Activated CD8-positive, alpha-beta memory T cell treated with anti-CD3 and anti-CD28 coated beads for 24 hours (primary cell): ENCODE data around the gene IGF2BP2.

Source experiments
- DNase-seq: peaks from one replicate; pipeline ENCODE4 v3.0.0-alpha.2; 2020

IGF2BP2 gene

GRCh38 chr3:185730550-185730949 is 94.3 kb downstream of the IGF2BP2 start:
- no peak for DNase-seq

GRCh38 chr3:185729337-185730055 is 95.3 kb downstream of the IGF2BP2 start:
- no peak for DNase-seq

- DNase-seq = no peak
Measured at GRCh38 chr3:185728630-185729336, 96.1 kb downstream of the IGF2BP2 start.

GRCh38 chr3:185727873-185728272 is 97.0 kb downstream of the IGF2BP2 start:
- no peak for DNase-seq

GRCh38 chr3:185726254-185726967 is 98.4 kb downstream of the IGF2BP2 start:
- DNase-seq = no peak

- no peak for DNase-seq
Measured at GRCh38 chr3:185724761-185725160, 100.1 kb downstream of the IGF2BP2 start.

GRCh38 chr3:185724251-185724650 is 100.6 kb downstream of the IGF2BP2 start:
- DNase-seq = no peak

- DNase-seq = no peak
Measured at GRCh38 chr3:185722881-185723280, 102.0 kb downstream of the IGF2BP2 start.

GRCh38 chr3:185721970-185722369 is 102.9 kb downstream of the IGF2BP2 start:
- no peak for DNase-seq

- DNase-seq = no peak
Measured at GRCh38 chr3:185720326-185720725, 104.5 kb downstream of the IGF2BP2 start.

- DNase-seq = no peak
Measured at GRCh38 chr3:185718736-185719593, 105.9 kb downstream of the IGF2BP2 start.

- no peak for DNase-seq
Measured at GRCh38 chr3:185717627-185718402, 107.0 kb downstream of the IGF2BP2 start.

GRCh38 chr3:185717121-185717520 is 107.7 kb downstream of the IGF2BP2 start:
- no peak for DNase-seq

GRCh38 chr3:185716436-185717108 is 108.3 kb downstream of the IGF2BP2 start:
- no peak for DNase-seq

- no peak for DNase-seq
Measured at GRCh38 chr3:185715091-185715490, 109.8 kb downstream of the IGF2BP2 start.

GRCh38 chr3:185714085-185714484 is 110.8 kb downstream of the IGF2BP2 start:
- no peak for DNase-seq

- DNase-seq = no peak
Measured at GRCh38 chr3:185713015-185713414, 111.8 kb downstream of the IGF2BP2 start.

- DNase-seq = no peak
Measured at GRCh38 chr3:185712337-185712736, 112.5 kb downstream of the IGF2BP2 start.

- DNase-seq = no peak
Measured at GRCh38 chr3:185711255-185711870, 113.5 kb downstream of the IGF2BP2 start.

GRCh38 chr3:185709251-185709955 is 115.4 kb downstream of the IGF2BP2 start:
- DNase-seq = no peak
